HG02623 (cell line): Measurements from ENCODE around the gene SEMA5A.

Experiments used
- ATAC-seq: cut with Tn5 transposase; IDR thresholded peaks from one replicate; pipeline ENCODE4 v1.9.1; 2021; ENCODE audit warnings: moderate library complexity; ENCODE audit not compliant: unreplicated experiment

SEMA5A gene

DNA sequence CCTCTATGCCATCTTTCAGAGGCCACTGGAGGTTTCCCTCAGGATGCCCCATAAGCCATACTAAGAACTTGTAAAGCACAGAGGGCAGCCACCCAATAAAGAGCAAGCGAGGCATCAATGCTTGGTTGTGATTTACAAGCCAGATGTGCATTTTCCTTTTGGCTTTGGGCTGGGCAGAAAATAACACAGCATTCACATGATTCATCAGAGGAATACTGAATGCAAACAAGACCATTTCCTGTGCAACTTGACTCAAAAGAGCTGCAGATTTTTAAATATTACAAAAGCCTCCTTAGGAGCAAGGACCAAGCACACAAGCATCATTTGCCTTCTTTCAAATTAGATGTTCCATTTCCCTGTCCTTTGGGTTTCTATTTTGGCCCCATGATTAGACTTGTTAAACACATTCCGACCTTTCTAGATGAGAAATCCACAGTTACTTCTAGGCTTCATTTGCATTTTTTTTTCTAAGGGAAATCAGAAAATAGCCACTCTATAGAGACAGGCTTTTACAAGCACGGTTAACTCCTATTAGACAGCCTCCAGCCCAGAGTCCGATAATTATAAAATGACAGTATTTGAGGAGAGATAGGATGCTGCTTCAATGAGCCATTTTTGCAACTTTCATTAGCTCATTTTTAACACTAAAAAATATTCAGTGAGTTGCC lies 207.8 kb downstream of the SEMA5A start:
- no peak for ATAC-seq

DNA sequence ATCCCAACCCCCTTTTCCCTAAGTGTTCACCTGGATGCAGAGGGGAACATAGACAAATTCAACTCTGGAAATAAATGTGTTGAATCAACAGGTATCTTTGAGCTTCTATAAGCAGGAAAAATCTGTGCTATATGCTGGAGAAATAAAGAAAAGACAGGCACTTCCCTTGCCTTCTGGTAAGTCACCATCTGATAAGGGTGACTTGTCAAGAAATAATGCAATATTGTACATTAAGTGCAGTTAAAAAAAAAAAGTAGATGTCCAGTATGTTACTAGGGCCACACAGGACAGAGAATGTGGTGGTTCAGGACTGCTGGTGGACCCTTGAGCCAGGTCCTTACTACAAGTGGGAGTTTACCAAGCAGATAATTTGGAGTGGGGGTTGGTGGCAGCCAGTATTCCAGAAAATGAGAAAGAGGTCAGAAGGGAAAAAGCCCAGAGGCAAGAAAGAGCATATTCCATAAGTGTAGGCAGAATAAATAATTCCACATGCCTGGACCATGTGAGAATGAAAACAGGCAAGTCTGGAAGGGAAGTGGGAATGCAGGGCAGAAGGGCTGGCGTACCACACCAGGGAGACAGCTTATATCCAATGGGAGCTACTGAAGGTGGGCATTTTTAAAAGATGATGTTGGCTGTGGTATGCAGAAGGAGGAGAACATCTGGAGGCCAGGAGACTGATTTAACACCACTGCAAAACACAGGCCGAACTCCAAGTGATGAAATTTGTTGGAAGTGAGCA lies 209.9 kb downstream of the SEMA5A start:
- ATAC-seq: no peak

- no peak for ATAC-seq
These were observed 210.6 kb downstream of the SEMA5A start for GRCh38 chr5:9335269-9335668.

DNA sequence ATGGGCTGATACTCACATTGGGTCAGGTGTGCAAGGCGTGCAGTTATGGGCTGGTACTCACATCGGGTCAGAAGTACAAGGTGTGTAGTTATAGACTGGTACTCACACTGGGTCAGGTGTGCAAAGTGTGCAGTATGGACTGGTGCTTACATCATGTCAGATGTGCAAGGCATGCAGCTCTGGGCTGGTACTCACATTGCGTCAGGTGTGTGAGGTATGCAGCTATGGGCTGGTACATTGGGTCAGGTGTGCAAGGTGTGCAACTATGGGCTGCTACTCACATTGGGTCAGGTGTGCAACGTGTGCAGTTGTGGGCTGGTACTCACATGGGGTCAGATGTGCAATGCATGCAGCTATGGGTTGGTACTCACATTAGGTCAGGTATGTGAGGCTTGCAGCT lies 213.8 kb downstream of the SEMA5A start:
- no peak for ATAC-seq

GRCh38 chr5:9331372-9331771 lies 214.5 kb downstream of the SEMA5A start:
- ATAC-seq: no peak

DNA sequence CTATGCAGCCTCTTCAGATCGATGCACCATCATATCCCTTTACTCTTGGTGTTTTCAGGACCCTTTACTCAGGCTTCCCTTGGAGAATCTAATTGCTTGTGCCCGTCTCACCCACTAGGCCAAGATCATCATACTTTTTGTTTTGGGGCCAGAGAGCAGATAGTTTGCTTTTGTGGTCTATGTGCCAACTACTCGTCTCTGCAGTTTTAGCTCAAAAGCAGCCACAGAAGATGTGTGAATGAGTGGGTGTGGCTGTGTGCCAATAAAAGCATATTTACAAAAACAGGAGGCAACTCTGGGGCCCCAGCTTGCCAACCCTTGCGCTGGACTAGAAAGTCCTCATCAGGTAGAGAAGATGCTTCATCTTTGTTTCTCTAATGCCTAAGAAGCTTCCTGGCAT lies 216.8 kb downstream of the SEMA5A start:
- ATAC-seq: no peak

DNA sequence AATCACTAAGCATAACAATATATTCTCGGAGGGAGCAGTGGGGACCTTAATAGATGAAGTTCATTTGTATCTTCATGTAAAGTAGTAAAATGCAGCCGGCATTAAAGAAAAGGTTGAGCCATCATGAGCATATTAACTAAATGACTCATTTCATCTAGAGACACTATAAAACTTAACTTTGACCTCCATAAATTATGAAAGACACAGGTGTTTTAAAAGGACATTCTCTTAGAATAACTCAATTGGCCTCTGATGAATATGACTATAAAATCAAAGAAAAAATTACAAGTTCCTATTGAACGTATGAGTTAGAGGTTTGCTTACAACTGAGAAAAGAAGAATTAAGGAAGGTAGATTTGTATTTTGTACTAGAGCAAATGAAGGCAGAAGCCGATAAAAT lies 220.3 kb downstream of the SEMA5A start:
- ATAC-seq: no peak

DNA sequence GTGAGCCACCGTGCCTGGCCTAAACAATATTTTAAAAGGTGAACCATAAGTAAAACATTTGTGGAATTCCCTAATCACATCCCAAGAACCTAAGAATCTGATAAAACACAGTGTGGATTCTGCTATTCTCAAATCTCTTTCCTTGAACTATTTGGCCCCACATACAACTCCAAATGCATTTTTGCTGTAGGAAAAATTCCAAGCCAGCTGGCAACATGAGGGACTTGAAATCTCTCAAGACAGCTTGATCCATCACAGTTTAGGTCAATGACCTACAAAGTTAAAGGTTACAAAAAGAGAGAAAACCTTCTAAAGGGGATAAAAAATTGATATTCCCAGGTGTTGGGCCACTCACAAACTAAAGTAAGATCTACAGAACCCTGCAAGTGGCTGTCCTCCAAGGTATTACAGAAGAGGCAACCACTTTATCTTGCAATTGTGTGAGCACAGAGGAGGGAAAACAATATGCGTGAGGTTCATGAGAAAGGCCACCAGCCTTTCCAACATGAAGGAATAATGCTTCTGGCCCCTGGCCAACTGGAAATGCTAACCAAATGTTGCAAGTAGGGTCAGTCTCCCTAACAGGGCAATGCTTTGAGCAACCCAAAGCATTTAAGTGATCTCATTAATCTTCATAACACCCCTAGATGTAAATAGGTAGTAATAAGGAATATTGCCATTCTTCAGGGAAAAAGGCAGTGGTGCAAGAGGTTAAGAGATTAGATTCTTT lies 221.4 kb downstream of the SEMA5A start:
- no peak for ATAC-seq

- no peak for ATAC-seq
These were observed 225.2 kb downstream of the SEMA5A start for GRCh38 chr5:9320652-9321051.

- ATAC-seq: no peak
These were observed 227.8 kb downstream of the SEMA5A start for GRCh38 chr5:9318031-9318430.

DNA sequence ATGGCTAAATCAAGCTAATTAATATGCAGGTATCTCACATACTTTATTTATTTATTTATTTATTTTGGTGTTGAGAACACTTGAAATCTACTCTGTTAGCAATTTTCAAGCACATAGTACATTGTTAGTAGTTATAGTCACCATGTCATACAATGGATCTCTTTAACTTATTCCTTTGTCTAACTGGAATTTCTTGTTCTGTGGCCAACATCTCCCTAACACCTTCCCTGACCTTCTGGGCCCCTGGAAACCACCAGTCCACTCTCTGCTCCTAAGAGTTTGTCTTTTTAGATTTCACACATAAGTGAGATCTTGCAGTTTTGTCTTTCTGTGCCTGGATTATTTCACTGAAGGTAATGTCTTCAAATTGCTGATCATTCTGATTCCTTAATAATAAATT lies 229.1 kb downstream of the SEMA5A start:
- no peak for ATAC-seq

- no peak for ATAC-seq
These were observed 229.8 kb downstream of the SEMA5A start for GRCh38 chr5:9316041-9316440.

- no peak for ATAC-seq
These were observed 231.3 kb downstream of the SEMA5A start for GRCh38 chr5:9314558-9314957.

DNA sequence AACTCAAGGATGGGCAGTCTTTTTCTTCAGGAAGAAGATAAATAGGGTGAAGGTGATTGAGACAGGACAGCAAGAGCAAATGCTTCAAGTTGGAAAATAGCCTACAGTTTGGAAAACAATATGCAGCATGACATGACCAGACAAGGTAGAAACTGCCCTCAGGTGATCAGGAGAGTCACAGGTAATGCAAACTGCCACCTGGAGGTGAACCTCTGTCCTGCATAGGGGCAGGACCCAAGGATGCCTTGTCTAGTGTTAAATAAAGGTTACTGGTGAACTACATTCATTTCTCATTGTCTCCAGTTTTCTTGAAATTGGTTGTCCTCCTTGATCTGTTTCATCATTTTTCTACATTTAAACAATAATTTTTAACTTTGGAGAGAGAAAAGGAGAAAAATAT lies 232.1 kb downstream of the SEMA5A start:
- ATAC-seq: no peak

DNA sequence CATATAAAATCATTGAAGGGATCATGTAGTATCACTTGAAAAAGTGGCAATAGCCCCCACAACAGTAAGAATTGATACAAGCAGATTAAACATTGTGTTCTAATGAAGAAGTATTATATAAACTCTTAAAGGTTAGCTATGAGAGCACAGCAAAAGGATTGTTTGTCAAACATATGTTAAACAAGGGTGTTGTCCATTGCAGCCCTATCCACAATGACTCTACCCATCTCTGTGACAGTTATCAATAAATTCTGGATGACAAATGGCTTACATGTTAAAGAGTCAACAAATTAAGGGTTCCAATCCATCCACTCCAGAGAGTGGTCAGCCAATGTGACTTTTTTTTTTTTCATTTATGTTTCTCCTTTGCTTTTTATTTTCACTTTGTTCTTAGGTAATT lies 238.7 kb downstream of the SEMA5A start:
- no peak for ATAC-seq

GRCh38 chr5:9302218-9302617 lies 243.7 kb downstream of the SEMA5A start:
- no peak for ATAC-seq

DNA sequence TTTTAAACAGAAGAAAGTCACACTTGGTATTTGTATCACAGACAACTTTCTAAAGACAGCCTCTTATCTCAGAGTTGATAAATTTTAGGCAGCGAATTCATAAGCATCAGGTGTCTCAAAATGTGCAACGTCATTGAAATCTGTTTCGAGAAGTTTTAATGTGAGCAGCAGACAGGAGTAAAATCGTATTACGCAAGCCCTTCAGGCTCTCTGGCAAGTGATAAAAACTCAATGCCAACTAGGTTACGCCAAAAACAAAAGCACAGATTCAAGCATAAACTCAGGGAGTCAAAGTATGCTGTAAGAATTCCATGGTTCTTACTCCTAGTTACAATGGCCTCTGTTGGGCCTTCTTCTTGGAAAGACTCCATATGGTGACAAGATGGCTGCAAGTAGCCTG lies 244.7 kb downstream of the SEMA5A start:
- no peak for ATAC-seq

DNA sequence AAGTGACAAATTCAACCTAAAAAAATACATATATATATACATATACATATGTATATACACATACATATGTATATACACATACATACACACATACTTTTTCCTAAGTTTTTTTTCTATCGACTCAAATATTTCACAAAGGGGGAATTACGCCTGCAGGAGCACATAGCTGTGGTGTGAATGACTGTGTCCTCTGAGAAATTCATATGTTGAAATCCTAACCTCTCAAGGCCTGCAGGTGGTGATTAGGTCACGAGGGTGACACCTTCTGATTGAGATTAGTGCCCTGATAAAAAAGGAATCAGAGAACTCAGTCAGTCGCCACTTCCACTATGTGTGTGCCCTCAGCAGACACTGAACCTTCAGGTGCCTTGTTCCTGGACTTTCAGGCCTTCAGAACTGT lies 248.7 kb downstream of the SEMA5A start:
- ATAC-seq: no peak

DNA sequence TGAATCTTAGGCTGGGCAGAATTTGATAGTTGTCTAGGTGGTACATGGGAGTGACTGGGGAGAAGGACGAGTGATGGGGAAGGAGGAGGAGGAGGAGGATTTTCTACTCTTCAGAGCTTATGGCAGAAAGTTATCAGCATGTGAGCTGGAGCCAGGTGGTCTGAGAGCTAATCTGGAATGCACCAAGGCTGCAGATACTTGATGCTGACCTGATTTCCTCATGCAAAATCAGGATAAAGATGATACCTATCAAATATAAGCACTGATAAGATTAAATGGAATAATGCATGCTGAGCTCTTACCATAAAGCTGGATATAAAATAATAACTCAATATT lies 250.4 kb downstream of the SEMA5A start:
- ATAC-seq: no peak

GRCh38 chr5:9294793-9295465 lies 250.9 kb downstream of the SEMA5A start:
- ATAC-seq: no peak

GRCh38 chr5:9288234-9288633 lies 257.6 kb downstream of the SEMA5A start:
- ATAC-seq: no peak
